Neural progenitor cell (in vitro differentiated cells): ENCODE measurements around the gene GLIPR1. TPM values are rescaled to one million over a fixed set of nuclear protein-coding genes. Genes with fewer than 3 reads are reported as not detected.
"Not testable (repeated sequence)": the region's sequence is repeated elsewhere in the genome, so short reads cannot be mapped to it uniquely, and the experiment has no call there.

Experiments used
- DNase-seq: peaks from one replicate; pipeline ENCODE4 v3.0.0-alpha.2; 2016; ENCODE audit warnings: low spot score
- H2AFZ ChIP-seq: fragments of 200-600 bp; sonication (generic); replicated peaks from 2 replicates; pipeline ENCODE4 v1.6.1; 2016; ENCODE audit warnings: antibody characterized with exemption
- H3F3A ChIP-seq: fragments of 200-600 bp; sonication (generic); 2 replicates; pipeline ENCODE4 v1.6.1; 2016; ENCODE audit warnings: antibody characterized with exemption, low read depth
- H3K27ac ChIP-seq: fragments of 200-600 bp; sonication (generic); 2 replicates; pipeline ENCODE4 v1.5.1; 2016; ENCODE audit warnings: mild to moderate bottlenecking
- H3K27me3 ChIP-seq: fragments of 200-600 bp; sonication (generic); 2 replicates; pipeline ENCODE4 v1.6.1; 2016; ENCODE audit warnings: mild to moderate bottlenecking, moderate library complexity
- H3K36me3 ChIP-seq: fragments of 200-600 bp; sonication (generic); 2 replicates; pipeline ENCODE4 v1.5.1; 2016
- H3K4me1 ChIP-seq: fragments of 200-600 bp; sonication (generic); 2 replicates; pipeline ENCODE4 v1.6.1; 2016; ENCODE audit warnings: mixed run types
- H3K4me2 ChIP-seq: fragments of 200-600 bp; sonication (generic); 2 replicates; pipeline ENCODE4 v1.6.1; 2016
- H3K4me3 ChIP-seq: fragments of 200-600 bp; sonication (generic); 2 replicates; pipeline ENCODE4 v1.5.1; 2016
- H3K79me2 ChIP-seq: fragments of 200-600 bp; sonication (generic); 2 replicates; pipeline ENCODE4 v1.6.1; 2016; ENCODE audit warnings: low read depth
- H3K9ac ChIP-seq: fragments of 200-600 bp; sonication (generic); 2 replicates; pipeline ENCODE4 v1.6.1; 2016
- H3K9me3 ChIP-seq: fragments of 200-600 bp; sonication (generic); 2 replicates; pipeline ENCODE4 v1.5.1; 2016; ENCODE audit warnings: low read depth
- H4K20me1 ChIP-seq: fragments of 200-600 bp; sonication (generic); 2 replicates; pipeline ENCODE4 v1.6.1; 2016; ENCODE audit warnings: low read depth
- H3K27ac Mint-ChIP-seq: 3 replicates; pipeline ENCODE4 v1.8.0; 2021; ENCODE audit warnings: mixed read lengths
- H3K27me3 Mint-ChIP-seq: 2 replicates; pipeline ENCODE4 v1.8.0; 2022; ENCODE audit warnings: low read depth, mild to moderate bottlenecking, inconsistent platforms, moderate library complexity, mixed read lengths; ENCODE audit not compliant: insufficient read depth
- H3K36me3 Mint-ChIP-seq: 3 replicates; pipeline ENCODE4 v1.8.0; 2021; ENCODE audit warnings: mixed read lengths
- H3K4me1 Mint-ChIP-seq: 3 replicates; pipeline ENCODE4 v1.8.0; 2021; ENCODE audit warnings: mixed read lengths
- H3K4me3 Mint-ChIP-seq: 3 replicates; pipeline ENCODE4 v1.8.0; 2021; ENCODE audit warnings: mild to moderate bottlenecking, moderate library complexity, mixed read lengths
- H3K9me3 Mint-ChIP-seq: 3 replicates; pipeline ENCODE4 v1.8.0; 2020; ENCODE audit warnings: mixed read lengths
- EZH2 ChIP-seq: fragments of 200-600 bp; sonication (generic); IDR thresholded peaks from 2 replicates; pipeline ENCODE4 v1.6.1; 2017; ENCODE audit warnings: antibody characterized with exemption, mild to moderate bottlenecking, moderate library complexity
- EZH2phosphoT487 ChIP-seq: fragments of 200-600 bp; sonication (generic); IDR thresholded peaks from 2 replicates; pipeline ENCODE4 v1.6.1; 2017; ENCODE audit warnings: antibody characterized with exemption
- total RNA-seq: library from RNA; depleted of rRNA; stranded (reverse); fragments of >200 nt; gene quantifications from 2 replicates; pipeline ENCODE4 v1.2.3, GENCODE V29; 2015; ENCODE audit warnings: low replicate concordance
- TF ChIP-seq, protein P1 (sequence below): fragments of 200-600 bp; sonication (generic); IDR thresholded peaks from 2 replicates; pipeline ENCODE4 v1.5.1; 2017; ENCODE audit warnings: antibody characterized with exemption, mild to moderate bottlenecking

Gene GLIPR1
- total RNA-seq, 1 donor from 2014 or later = 0.04 TPM

- no peaks in the 10 kb centered on the region for H3K36me3 Mint-ChIP-seq
- no peaks in the 10 kb centered on the region for H4K20me1 ChIP-seq
- H3K9me3 ChIP-seq = no peaks in the 10 kb centered on the region
- H3K4me3 Mint-ChIP-seq = no peak overlapping the region
- no peak overlapping the region for H3K4me3 ChIP-seq
- no peaks in the 10 kb centered on the region for H3F3A ChIP-seq
- H3K27me3 ChIP-seq = no peaks in the 10 kb centered on the region
- no peaks in the 10 kb centered on the region for H3K36me3 ChIP-seq
- no peaks in the 10 kb centered on the region for H3K79me2 ChIP-seq
- no peak overlapping the region for H3K4me2 ChIP-seq
- peaks cover 4% of the 10 kb centered on the region for H3K27me3 Mint-ChIP-seq
- H3K9ac ChIP-seq = no peak overlapping the region
- no peak overlapping the region for H2AFZ ChIP-seq
- H3K4me1 ChIP-seq = no peaks in the 10 kb centered on the region
- H3K9me3 Mint-ChIP-seq = no peaks in the 10 kb centered on the region
- no peak overlapping the region for H3K27ac ChIP-seq
- no peak for DNase-seq
- peaks cover 14% of the 10 kb centered on the region for H3K4me1 Mint-ChIP-seq
- no peak overlapping the region for H3K27ac Mint-ChIP-seq
- TF ChIP-seq EZH2phosphoT487 (no peak), EZH2 (no peak)
- TF ChIP-seq, protein P1, sequence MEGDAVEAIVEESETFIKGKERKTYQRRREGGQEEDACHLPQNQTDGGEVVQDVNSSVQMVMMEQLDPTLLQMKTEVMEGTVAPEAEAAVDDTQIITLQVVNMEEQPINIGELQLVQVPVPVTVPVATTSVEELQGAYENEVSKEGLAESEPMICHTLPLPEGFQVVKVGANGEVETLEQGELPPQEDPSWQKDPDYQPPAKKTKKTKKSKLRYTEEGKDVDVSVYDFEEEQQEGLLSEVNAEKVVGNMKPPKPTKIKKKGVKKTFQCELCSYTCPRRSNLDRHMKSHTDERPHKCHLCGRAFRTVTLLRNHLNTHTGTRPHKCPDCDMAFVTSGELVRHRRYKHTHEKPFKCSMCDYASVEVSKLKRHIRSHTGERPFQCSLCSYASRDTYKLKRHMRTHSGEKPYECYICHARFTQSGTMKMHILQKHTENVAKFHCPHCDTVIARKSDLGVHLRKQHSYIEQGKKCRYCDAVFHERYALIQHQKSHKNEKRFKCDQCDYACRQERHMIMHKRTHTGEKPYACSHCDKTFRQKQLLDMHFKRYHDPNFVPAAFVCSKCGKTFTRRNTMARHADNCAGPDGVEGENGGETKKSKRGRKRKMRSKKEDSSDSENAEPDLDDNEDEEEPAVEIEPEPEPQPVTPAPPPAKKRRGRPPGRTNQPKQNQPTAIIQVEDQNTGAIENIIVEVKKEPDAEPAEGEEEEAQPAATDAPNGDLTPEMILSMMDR = no peak
Measured at GRCh38 chr12:75481774-75482173, 1.2 kb downstream of the GLIPR1 start.

GRCh38 chr12:75482646-75483045 is 2.1 kb downstream of the GLIPR1 start:
- Histone ChIP-seq H3K36me3 (no peaks in the 10 kb centered on the region), H4K20me1 (no peaks in the 10 kb centered on the region), H3F3A (no peaks in the 10 kb centered on the region), H3K27me3 (no peaks in the 10 kb centered on the region), H3K79me2 (no peaks in the 10 kb centered on the region), H3K4me3 (no peak overlapping the region), H2AFZ (no peak overlapping the region), H3K9me3 (no peaks in the 10 kb centered on the region), H3K4me2 (no peak overlapping the region), H3K9ac (no peak overlapping the region), H3K27ac (no peak overlapping the region), H3K4me1 (peaks cover 6% of the 10 kb centered on the region)
- Mint-ChIP-seq H3K27ac (no peak overlapping the region), H3K4me3 (no peak overlapping the region), H3K4me1 (peaks cover 16% of the 10 kb centered on the region), H3K27me3 (peaks cover 2% of the 10 kb centered on the region), H3K9me3 (no peaks in the 10 kb centered on the region), H3K36me3 (no peaks in the 10 kb centered on the region)
- no peak for DNase-seq
- TF ChIP-seq, protein P1 = no peak
- no peak for TF ChIP-seq EZH2
- TF ChIP-seq EZH2phosphoT487 = no peak

- H3K4me3 Mint-ChIP-seq = no peak overlapping the region
- H3K79me2 ChIP-seq = no peaks in the 10 kb centered on the region
- no peak overlapping the region for H2AFZ ChIP-seq
Measured at GRCh38 chr12:75483431-75483830, 2.9 kb downstream of the GLIPR1 start.

DNA sequence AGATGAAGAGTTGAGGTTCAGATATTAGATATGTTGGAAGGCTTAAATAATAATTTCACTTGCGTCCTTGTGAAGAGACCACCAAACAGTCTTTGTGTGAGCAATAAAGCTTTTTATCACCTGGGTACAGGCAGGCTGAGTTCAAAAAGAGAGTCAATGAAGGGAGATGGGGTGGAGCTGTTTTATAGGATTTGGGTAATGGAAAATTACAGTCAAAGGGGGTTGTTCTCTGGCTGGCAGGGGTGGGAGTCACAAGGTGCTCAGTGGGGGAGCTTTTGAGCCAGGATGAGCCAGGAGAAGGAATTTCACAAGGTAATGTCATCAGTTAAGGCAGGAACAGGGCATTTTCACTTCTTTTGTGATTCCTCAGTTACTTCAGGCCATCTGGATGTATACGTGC is 3.9 kb downstream of the GLIPR1 start:
- H3K4me3 Mint-ChIP-seq, H3K27me3 ChIP-seq, H3K27ac ChIP-seq, H3K4me2 ChIP-seq, H3F3A ChIP-seq, H2AFZ ChIP-seq, DNase-seq, H4K20me1 ChIP-seq, H3K36me3 ChIP-seq, H3K9ac ChIP-seq, H3K9me3 Mint-ChIP-seq, H3K27ac Mint-ChIP-seq, H3K9me3 ChIP-seq, H3K4me1 ChIP-seq, H3K36me3 Mint-ChIP-seq, H3K4me3 ChIP-seq, H3K27me3 Mint-ChIP-seq, H3K79me2 ChIP-seq: not testable (repeated sequence)
- H3K4me1 Mint-ChIP-seq = peaks cover 16% of the 10 kb centered on the region

More at GRCh38 chr12:75483431-75483830, 2.9 kb downstream of the GLIPR1 start:
- Mint-ChIP-seq H3K36me3 (no peaks in the 10 kb centered on the region), H3K27me3 (peaks cover 2% of the 10 kb centered on the region), H3K27ac (no peak overlapping the region), H3K9me3 (no peaks in the 10 kb centered on the region), H3K4me1 (peaks cover 16% of the 10 kb centered on the region)
- Histone ChIP-seq H3K27me3 (no peaks in the 10 kb centered on the region), H3K4me2 (no peak overlapping the region), H3K27ac (no peak overlapping the region), H3K9me3 (no peaks in the 10 kb centered on the region), H3K4me3 (no peak overlapping the region), H3K4me1 (peaks cover 6% of the 10 kb centered on the region), H3F3A (no peaks in the 10 kb centered on the region), H4K20me1 (no peaks in the 10 kb centered on the region), H3K36me3 (no peaks in the 10 kb centered on the region), H3K9ac (no peak overlapping the region)
- TF ChIP-seq EZH2phosphoT487 (no peak), EZH2 (no peak)
- TF ChIP-seq, protein P1 = no peak
- DNase-seq = no peak
